OCI-LY1 (cell line): ENCODE data around the gene SLC17A7.

Experiments used
- H2AFZ ChIP-seq: fragments of 200-600 bp; sonication (generic), shearing (Covaris generic); 2 replicates; pipeline ENCODE4 v1.6.0; 2014; ENCODE audit warnings: antibody characterized with exemption, mild to moderate bottlenecking, low read length
- H3F3A ChIP-seq: fragments of 200-600 bp; sonication (generic), shearing (Covaris generic); 2 replicates; pipeline ENCODE4 v1.6.0; 2014; ENCODE audit warnings: mild to moderate bottlenecking, antibody characterized with exemption, low read length, moderate library complexity; ENCODE audit not compliant: insufficient read depth
- H3K27ac ChIP-seq: fragments of 200-600 bp; sonication (generic); 2 replicates; pipeline ENCODE4 v1.5.1; 2014; ENCODE audit warnings: low read length, mixed run types, mild to moderate bottlenecking, low read depth; ENCODE audit not compliant: poor library complexity, severe bottlenecking
- H3K27me3 ChIP-seq: fragments of 200-600 bp; sonication (generic); 2 replicates; pipeline ENCODE4 v1.6.0; 2014; ENCODE audit warnings: antibody characterized with exemption, mild to moderate bottlenecking, low read length, moderate library complexity; ENCODE audit not compliant: insufficient read depth
- H3K36me3 ChIP-seq: fragments of 200-600 bp; sonication (generic); 2 replicates; pipeline ENCODE4 v1.6.1; 2014; ENCODE audit warnings: mild to moderate bottlenecking, antibody characterized with exemption, low read length, moderate library complexity, mixed read lengths; ENCODE audit not compliant: insufficient read depth
- H3K4me1 ChIP-seq: fragments of 200-600 bp; sonication (generic); 2 replicates; pipeline ENCODE4 v1.5.1; 2014; ENCODE audit warnings: mild to moderate bottlenecking, low read length, moderate library complexity; ENCODE audit not compliant: insufficient read depth, severe bottlenecking
- H3K4me2 ChIP-seq: fragments of 200-600 bp; sonication (generic), shearing (Covaris generic); 2 replicates; pipeline ENCODE4 v1.6.1; 2014; ENCODE audit warnings: low read length
- H3K4me3 ChIP-seq: fragments of 200-600 bp; sonication (generic); 2 replicates; pipeline ENCODE4 v1.5.1; 2014; ENCODE audit warnings: low read length, low read depth, mild to moderate bottlenecking, mixed read lengths; ENCODE audit not compliant: poor library complexity, severe bottlenecking
- H3K79me2 ChIP-seq: fragments of 200-600 bp; shearing (Covaris generic); 2 replicates; pipeline ENCODE4 v1.6.1; 2016; ENCODE audit warnings: mixed run types, low read length, mixed read lengths; ENCODE audit not compliant: insufficient read depth
- H3K9ac ChIP-seq: fragments of 200-600 bp; sonication (generic), shearing (Covaris generic); 2 replicates; pipeline ENCODE4 v1.6.1; 2014; ENCODE audit warnings: mild to moderate bottlenecking, low read length, mixed read lengths
- H3K9me2 ChIP-seq: fragments of 200-600 bp; sonication (generic), shearing (Covaris generic); 2 replicates; pipeline ENCODE4 v1.6.1; 2014; ENCODE audit warnings: low read depth, mild to moderate bottlenecking, low read length, mixed read lengths
- H3K9me3 ChIP-seq: fragments of 200-600 bp; shearing (Covaris generic); 2 replicates; pipeline ENCODE4 v1.6.1; 2014; ENCODE audit warnings: low read length, mixed read lengths
- H4K20me1 ChIP-seq: fragments of 200-600 bp; sonication (generic), shearing (Covaris generic); 2 replicates; pipeline ENCODE4 v1.6.0; 2016; ENCODE audit warnings: mild to moderate bottlenecking, low read length; ENCODE audit not compliant: insufficient read depth
- EZH2 ChIP-seq: fragments of 200-600 bp; sonication (generic), shearing (Covaris generic); IDR thresholded peaks from 2 replicates; pipeline ENCODE4 v1.8.0; 2017; ENCODE audit warnings: borderline replicate concordance, mixed run types, mild to moderate bottlenecking, antibody characterized with exemption, low read length, moderate library complexity, mixed read lengths
- TF ChIP-seq, protein P1 (sequence below): fragments of 200-600 bp; sonication (generic), shearing (Covaris generic); IDR thresholded peaks from 2 replicates; pipeline ENCODE4 v1.5.1; 2017; ENCODE audit warnings: mild to moderate bottlenecking, antibody characterized with exemption, low read length, moderate library complexity, mixed read lengths

SLC17A7 gene

DNA sequence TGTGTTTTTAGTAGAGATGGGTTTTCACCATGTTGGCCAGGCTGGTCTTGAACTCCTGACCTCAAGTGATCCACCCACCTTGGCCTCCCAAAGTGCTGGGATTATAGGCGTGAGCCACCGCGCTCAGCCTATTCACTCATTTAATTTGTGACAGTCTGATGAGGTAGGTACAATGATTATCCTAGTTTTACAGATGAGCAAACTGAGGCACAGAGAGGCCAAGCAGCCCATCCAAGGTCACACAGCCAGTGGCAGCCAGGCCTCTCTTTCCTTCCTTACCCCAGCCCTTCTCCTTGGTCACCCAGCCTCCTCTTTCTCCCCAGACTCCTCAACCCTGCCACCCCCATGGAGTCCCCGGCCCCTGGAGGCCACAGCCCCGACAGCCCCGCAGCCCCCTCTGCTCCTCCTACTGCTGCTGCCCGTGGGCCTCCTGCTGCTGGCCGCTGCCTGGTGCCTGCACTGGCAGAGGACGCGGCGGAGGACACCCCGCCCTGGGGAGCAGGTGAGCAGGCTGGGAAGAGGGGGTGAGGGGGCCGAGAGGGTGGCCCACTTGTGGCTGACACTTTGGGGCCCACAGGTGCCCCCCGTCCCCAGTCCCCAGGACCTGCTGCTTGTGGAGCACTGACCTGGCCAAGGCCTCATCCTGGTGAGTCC is 38.8 kb upstream of the SLC17A7 start:
- Histone ChIP-seq H3F3A (no peaks in the 10 kb centered on the region), H3K9ac (no peak overlapping the region), H3K9me3 (no peaks in the 10 kb centered on the region), H3K4me1 (peaks cover 9% of the 10 kb centered on the region), H3K4me3 (no peak overlapping the region), H3K27ac (no peak overlapping the region), H3K79me2 (no peaks in the 10 kb centered on the region), H3K27me3 (no peaks in the 10 kb centered on the region), H3K36me3 (no peaks in the 10 kb centered on the region), H4K20me1 (no peaks in the 10 kb centered on the region), H3K9me2 (no peaks in the 10 kb centered on the region), H3K4me2 (no peak overlapping the region), H2AFZ (no peak overlapping the region)
- TF ChIP-seq, protein P1, sequence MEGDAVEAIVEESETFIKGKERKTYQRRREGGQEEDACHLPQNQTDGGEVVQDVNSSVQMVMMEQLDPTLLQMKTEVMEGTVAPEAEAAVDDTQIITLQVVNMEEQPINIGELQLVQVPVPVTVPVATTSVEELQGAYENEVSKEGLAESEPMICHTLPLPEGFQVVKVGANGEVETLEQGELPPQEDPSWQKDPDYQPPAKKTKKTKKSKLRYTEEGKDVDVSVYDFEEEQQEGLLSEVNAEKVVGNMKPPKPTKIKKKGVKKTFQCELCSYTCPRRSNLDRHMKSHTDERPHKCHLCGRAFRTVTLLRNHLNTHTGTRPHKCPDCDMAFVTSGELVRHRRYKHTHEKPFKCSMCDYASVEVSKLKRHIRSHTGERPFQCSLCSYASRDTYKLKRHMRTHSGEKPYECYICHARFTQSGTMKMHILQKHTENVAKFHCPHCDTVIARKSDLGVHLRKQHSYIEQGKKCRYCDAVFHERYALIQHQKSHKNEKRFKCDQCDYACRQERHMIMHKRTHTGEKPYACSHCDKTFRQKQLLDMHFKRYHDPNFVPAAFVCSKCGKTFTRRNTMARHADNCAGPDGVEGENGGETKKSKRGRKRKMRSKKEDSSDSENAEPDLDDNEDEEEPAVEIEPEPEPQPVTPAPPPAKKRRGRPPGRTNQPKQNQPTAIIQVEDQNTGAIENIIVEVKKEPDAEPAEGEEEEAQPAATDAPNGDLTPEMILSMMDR: no peak
- no peak for TF ChIP-seq EZH2

DNA sequence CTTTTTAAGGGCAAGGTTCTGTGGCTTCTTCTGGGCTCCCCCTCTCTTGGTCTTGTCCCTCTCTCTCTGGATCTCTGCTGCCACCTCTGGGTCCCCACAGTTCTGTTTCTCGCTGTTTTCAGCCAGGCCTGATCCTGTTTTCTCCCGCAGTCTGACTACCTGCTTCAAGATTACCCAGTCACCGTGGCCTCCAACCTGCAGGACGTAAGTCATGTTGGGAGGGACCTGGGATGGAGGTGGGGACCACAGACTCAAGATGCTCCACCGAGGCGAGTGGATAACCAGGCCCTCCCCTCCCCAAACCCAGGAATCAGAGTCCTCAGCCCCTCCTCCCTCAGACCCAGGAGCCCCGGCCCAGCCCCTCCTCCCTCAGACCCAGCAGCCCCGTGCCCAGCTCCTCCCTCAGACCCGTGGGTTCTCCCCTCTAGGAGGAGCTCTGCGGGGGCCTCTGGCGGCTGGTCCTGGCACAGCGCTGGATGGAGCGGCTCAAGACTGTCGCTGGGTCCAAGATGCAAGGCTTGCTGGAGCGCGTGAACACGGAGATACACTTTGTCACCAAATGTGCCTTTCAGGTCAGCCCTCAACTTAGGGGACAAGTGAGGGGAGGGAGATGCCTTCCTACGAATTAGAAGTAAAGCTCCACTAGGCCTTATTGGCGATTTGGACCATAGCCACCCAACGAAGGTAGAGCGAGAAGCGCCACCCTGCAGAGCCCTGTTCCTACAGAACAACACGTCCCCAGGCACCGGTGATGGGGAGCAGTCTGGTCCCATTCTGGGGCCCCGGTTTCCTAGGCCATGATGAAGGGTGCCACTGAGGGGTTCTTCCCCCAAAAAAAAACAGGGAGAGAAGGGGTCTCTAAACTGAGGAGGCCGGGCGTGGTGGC is 34.9 kb upstream of the SLC17A7 start:
- Histone ChIP-seq H4K20me1 (no peaks in the 10 kb centered on the region), H3K79me2 (no peaks in the 10 kb centered on the region), H3K4me2 (peak overlapping the region; percentile 40), H3K36me3 (no peaks in the 10 kb centered on the region), H3K4me1 (peaks cover 27% of the 10 kb centered on the region), H3K27me3 (no peaks in the 10 kb centered on the region), H3K27ac (peak overlapping the region; percentile 5), H3K9me2 (no peaks in the 10 kb centered on the region), H2AFZ (no peak overlapping the region), H3K4me3 (no peak overlapping the region), H3F3A (no peaks in the 10 kb centered on the region), H3K9ac (no peak overlapping the region), H3K9me3 (no peaks in the 10 kb centered on the region)
- TF ChIP-seq, protein P1: peak; percentile 74
- TF ChIP-seq EZH2: no peak

DNA sequence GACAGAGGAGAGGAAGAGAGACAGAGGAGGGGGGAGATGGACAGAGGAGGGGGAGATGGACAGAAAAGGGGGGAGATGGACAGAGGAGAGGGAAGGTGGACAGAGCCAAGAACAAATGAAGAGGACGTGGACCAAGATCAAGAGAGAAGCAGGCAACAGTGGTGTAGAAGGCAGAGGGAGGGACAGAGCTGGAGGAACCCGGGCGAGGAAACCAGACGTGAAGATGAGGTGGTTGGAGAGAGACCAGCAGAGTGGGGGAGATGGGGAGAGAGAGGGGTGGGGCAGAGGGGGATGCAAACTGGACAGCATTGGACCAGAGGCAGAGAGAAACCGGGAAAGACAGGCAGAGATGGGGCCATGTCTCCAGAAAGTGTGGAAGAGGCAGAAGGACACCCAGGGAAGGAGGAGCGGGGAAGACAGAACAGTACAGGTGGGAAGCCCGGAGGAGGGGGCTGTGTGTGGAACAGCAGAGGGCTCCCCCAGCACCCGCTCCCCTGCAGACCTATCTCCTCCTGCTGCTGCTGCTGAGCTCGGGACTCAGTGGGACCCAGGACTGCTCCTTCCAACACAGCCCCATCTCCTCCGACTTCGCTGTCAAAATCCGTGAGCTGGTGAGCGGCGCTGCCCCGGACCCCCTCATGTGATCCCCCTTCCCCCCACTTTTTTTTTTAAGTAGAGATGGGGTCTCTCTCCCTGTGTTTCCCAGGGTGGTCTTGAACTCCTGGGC is 34.0 kb upstream of the SLC17A7 start:
- H3K27ac ChIP-seq: peak overlapping the region; percentile 5
- H3K27me3 ChIP-seq: no peaks in the 10 kb centered on the region
- H3K4me2 ChIP-seq: peak overlapping the region; percentile 81
- no peaks in the 10 kb centered on the region for H4K20me1 ChIP-seq
- TF ChIP-seq EZH2: no peak
- TF ChIP-seq, protein P1: no peak
- H3K9ac ChIP-seq: no peak overlapping the region; the same call in 1 of the 2 replicates
- no peaks in the 10 kb centered on the region for H3K9me3 ChIP-seq
- no peaks in the 10 kb centered on the region for H3K36me3 ChIP-seq
- peaks cover 32% of the 10 kb centered on the region for H3K4me1 ChIP-seq
- no peaks in the 10 kb centered on the region for H3F3A ChIP-seq
- H3K4me3 ChIP-seq: no peak overlapping the region
- no peaks in the 10 kb centered on the region for H3K79me2 ChIP-seq
- H3K9me2 ChIP-seq: no peaks in the 10 kb centered on the region
- H2AFZ ChIP-seq: no peak overlapping the region
